HEK293 (cell line): ENCODE measurements around the gene MARK3.

Source experiments
- KLF16 ChIP-seq: fragments of 450-650 bp; formaldehyde crosslinking; IDR thresholded peaks from 2 replicates; pipeline ENCODE4 v1.5.1; 2017; ENCODE audit warnings: missing biosample characterization, missing genetic modification characterization
- YY2 ChIP-seq: fragments of 450-650 bp; formaldehyde crosslinking; IDR thresholded peaks from 2 replicates; pipeline ENCODE4 v1.5.1; 2016; ENCODE audit warnings: missing biosample characterization, missing genetic modification characterization
- ZNF10 ChIP-seq: fragments of 450-650 bp; formaldehyde crosslinking; IDR thresholded peaks from 2 replicates; pipeline ENCODE4 v1.5.1; 2017; ENCODE audit warnings: missing biosample characterization, missing genetic modification characterization
- ZNF155 ChIP-seq: fragments of 450-650 bp; formaldehyde crosslinking; IDR thresholded peaks from 2 replicates; pipeline ENCODE4 v1.5.1; 2016; ENCODE audit warnings: missing biosample characterization, missing genetic modification characterization
- ZNF239 ChIP-seq: fragments of 450-650 bp; formaldehyde crosslinking; IDR thresholded peaks from 2 replicates; pipeline ENCODE4 v1.5.1; 2016; ENCODE audit warnings: missing biosample characterization, missing genetic modification characterization
- TF ChIP-seq, protein P1 (sequence below): fragments of 450-650 bp; formaldehyde crosslinking; IDR thresholded peaks from 2 replicates; pipeline ENCODE4 v1.5.1; 2016; ENCODE audit warnings: missing biosample characterization, missing genetic modification characterization
- TF ChIP-seq, protein P2 (sequence below): fragments of 450-650 bp; formaldehyde crosslinking; IDR thresholded peaks from 2 replicates; pipeline ENCODE4 v1.5.1; 2016; ENCODE audit warnings: missing biosample characterization, missing genetic modification characterization
- TF ChIP-seq, protein P3 (sequence below): fragments of 450-650 bp; formaldehyde crosslinking; IDR thresholded peaks from 2 replicates; pipeline ENCODE4 v1.5.1; 2016; ENCODE audit warnings: missing biosample characterization, missing genetic modification characterization

DNA sequence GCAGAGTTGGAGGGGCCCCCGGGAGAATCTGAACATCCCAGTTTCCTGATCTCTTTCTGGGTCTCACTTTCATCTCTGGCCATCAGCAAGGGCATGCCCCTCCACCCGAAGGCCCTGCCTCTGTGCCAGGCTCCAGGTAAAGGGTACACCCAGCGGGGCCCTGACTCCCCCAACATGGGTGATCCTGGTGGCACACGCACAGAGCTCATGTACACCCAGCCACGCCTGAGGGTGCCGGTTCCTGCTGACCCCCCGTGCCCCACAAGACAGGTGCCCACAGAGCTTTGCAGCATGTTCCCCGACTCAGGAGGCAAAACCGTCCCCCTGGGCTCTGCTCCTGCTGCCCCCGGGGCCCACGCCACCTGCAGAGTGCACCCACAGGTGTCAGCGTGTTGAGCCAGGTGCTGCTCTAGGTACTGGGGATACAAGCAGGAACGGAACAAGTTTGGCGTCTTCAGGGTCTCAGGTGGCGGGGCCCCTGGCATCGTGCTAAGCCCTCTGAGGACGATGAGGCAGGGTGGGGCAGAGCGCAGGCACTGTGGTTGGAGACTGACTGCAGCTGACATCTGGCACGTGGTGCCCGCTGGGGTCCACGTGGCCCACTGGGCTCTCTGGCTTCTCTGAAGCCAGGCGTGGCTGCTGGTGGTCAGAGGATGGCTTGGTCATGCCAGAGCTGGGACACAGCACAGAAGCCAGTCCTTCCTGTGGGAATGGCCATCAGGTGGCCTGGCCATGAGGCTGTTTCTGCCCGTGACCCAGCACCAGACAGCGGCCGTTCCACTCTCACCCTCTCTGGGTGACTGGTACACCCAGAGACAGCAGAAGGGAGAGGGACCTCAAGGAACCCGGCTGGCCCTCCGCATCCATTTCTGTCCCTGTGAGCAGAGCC, 163.5 kb downstream of the MARK3 start:
- TF ChIP-seq, protein P1, sequence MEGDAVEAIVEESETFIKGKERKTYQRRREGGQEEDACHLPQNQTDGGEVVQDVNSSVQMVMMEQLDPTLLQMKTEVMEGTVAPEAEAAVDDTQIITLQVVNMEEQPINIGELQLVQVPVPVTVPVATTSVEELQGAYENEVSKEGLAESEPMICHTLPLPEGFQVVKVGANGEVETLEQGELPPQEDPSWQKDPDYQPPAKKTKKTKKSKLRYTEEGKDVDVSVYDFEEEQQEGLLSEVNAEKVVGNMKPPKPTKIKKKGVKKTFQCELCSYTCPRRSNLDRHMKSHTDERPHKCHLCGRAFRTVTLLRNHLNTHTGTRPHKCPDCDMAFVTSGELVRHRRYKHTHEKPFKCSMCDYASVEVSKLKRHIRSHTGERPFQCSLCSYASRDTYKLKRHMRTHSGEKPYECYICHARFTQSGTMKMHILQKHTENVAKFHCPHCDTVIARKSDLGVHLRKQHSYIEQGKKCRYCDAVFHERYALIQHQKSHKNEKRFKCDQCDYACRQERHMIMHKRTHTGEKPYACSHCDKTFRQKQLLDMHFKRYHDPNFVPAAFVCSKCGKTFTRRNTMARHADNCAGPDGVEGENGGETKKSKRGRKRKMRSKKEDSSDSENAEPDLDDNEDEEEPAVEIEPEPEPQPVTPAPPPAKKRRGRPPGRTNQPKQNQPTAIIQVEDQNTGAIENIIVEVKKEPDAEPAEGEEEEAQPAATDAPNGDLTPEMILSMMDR (tag by site-specific recombination), result no peak
- TF ChIP-seq, protein P2, sequence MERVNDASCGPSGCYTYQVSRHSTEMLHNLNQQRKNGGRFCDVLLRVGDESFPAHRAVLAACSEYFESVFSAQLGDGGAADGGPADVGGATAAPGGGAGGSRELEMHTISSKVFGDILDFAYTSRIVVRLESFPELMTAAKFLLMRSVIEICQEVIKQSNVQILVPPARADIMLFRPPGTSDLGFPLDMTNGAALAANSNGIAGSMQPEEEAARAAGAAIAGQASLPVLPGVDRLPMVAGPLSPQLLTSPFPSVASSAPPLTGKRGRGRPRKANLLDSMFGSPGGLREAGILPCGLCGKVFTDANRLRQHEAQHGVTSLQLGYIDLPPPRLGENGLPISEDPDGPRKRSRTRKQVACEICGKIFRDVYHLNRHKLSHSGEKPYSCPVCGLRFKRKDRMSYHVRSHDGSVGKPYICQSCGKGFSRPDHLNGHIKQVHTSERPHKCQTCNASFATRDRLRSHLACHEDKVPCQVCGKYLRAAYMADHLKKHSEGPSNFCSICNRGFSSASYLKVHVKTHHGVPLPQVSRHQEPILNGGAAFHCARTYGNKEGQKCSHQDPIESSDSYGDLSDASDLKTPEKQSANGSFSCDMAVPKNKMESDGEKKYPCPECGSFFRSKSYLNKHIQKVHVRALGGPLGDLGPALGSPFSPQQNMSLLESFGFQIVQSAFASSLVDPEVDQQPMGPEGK (tag by site-specific recombination), result no peak
- TF ChIP-seq YY2 (tag by site-specific recombination) (no peak), ZNF155 (tag by site-specific recombination) (no peak), ZNF239 (tag by site-specific recombination) (no peak), KLF16 (no peak), ZNF10 (tag by site-specific recombination) (no peak)
- TF ChIP-seq, protein P3, sequence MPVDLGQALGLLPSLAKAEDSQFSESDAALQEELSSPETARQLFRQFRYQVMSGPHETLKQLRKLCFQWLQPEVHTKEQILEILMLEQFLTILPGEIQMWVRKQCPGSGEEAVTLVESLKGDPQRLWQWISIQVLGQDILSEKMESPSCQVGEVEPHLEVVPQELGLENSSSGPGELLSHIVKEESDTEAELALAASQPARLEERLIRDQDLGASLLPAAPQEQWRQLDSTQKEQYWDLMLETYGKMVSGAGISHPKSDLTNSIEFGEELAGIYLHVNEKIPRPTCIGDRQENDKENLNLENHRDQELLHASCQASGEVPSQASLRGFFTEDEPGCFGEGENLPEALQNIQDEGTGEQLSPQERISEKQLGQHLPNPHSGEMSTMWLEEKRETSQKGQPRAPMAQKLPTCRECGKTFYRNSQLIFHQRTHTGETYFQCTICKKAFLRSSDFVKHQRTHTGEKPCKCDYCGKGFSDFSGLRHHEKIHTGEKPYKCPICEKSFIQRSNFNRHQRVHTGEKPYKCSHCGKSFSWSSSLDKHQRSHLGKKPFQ (tag by site-specific recombination), result no peak
